ENCODE data around the gene XPO1.

The XPO1 gene

GRCh38 chr2:61431345-61431744, 106.8 kb downstream of the XPO1 start:
- DNase-seq: no peak
